Measurements from ENCODE around the gene NDUFAF5. TPM values are rescaled to one million over a fixed set of nuclear protein-coding genes. Genes with fewer than 3 reads are reported as not detected.

NDUFAF5 gene
- total RNA-seq, 1 donor from 2014 or later: 51.2 TPM

GRCh38 chr20:13816757-13817156 lies 31.9 kb downstream of the NDUFAF5 start:
- TF ChIP-seq, protein P1, sequence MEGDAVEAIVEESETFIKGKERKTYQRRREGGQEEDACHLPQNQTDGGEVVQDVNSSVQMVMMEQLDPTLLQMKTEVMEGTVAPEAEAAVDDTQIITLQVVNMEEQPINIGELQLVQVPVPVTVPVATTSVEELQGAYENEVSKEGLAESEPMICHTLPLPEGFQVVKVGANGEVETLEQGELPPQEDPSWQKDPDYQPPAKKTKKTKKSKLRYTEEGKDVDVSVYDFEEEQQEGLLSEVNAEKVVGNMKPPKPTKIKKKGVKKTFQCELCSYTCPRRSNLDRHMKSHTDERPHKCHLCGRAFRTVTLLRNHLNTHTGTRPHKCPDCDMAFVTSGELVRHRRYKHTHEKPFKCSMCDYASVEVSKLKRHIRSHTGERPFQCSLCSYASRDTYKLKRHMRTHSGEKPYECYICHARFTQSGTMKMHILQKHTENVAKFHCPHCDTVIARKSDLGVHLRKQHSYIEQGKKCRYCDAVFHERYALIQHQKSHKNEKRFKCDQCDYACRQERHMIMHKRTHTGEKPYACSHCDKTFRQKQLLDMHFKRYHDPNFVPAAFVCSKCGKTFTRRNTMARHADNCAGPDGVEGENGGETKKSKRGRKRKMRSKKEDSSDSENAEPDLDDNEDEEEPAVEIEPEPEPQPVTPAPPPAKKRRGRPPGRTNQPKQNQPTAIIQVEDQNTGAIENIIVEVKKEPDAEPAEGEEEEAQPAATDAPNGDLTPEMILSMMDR (IDR thresholded peaks at IDR 0.05; ENCODE audit: partially characterized antibody, unreplicated experiment): no peak
- H3K36me3 Mint-ChIP-seq (ENCODE audit: unreplicated experiment): no peaks in the 10 kb centered on the region
- no peak overlapping the region for H3K4me3 Mint-ChIP-seq (ENCODE audit: unreplicated experiment)
- H3K27me3 Mint-ChIP-seq (ENCODE audit: unreplicated experiment): no peaks in the 10 kb centered on the region
- peaks cover 2% of the 10 kb centered on the region for H3K4me1 Mint-ChIP-seq (ENCODE audit: low read depth, unreplicated experiment)
- no peak overlapping the region for H3K27ac Mint-ChIP-seq (ENCODE audit: unreplicated experiment)
- no peak for DNase-seq
- H3K9me3 Mint-ChIP-seq (ENCODE audit: unreplicated experiment): no peaks in the 10 kb centered on the region

DNA sequence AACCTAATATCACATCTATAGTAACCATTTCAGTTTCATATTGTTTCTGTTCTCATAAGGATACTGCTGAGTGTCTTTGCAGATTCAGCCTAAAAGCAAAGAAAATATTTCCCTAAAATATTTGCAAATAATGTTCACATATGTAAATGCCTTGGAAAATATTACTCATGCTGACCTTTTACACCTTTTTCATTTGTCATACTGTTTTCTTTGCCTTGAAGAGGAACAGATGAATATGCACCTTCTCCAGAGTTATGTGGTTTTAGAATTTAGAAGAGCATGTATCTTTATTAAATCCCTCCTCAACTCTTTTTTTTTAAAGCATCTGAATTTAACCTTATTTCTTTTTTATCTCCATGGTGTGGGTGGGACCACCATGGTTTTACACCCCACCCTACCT lies 32.5 kb downstream of the NDUFAF5 start:
- Mint-ChIP-seq H3K4me3 (ENCODE audit: unreplicated experiment) (no peak overlapping the region), H3K27ac (ENCODE audit: unreplicated experiment) (no peak overlapping the region), H3K36me3 (ENCODE audit: unreplicated experiment) (no peaks in the 10 kb centered on the region), H3K9me3 (ENCODE audit: unreplicated experiment) (no peaks in the 10 kb centered on the region), H3K4me1 (ENCODE audit: low read depth, unreplicated experiment) (peaks cover 2% of the 10 kb centered on the region), H3K27me3 (ENCODE audit: unreplicated experiment) (no peaks in the 10 kb centered on the region)
- DNase-seq: no peak
- TF ChIP-seq, protein P1 (IDR thresholded peaks at IDR 0.05; ENCODE audit: partially characterized antibody, unreplicated experiment): no peak

GRCh38 chr20:13819885-13820645 lies 35.2 kb downstream of the NDUFAF5 start:
- Mint-ChIP-seq H3K27ac (ENCODE audit: unreplicated experiment) (no peak overlapping the region), H3K4me1 (ENCODE audit: low read depth, unreplicated experiment) (peaks cover 2% of the 10 kb centered on the region), H3K9me3 (ENCODE audit: unreplicated experiment) (no peaks in the 10 kb centered on the region), H3K36me3 (ENCODE audit: unreplicated experiment) (no peaks in the 10 kb centered on the region), H3K4me3 (ENCODE audit: unreplicated experiment) (no peak overlapping the region), H3K27me3 (ENCODE audit: unreplicated experiment) (peaks cover 2% of the 10 kb centered on the region)
- TF ChIP-seq, protein P1 (IDR thresholded peaks at IDR 0.05; ENCODE audit: partially characterized antibody, unreplicated experiment): peak; percentile 88
- peak; percentile 19 for DNase-seq

GRCh38 chr20:13821876-13822275 lies 37.0 kb downstream of the NDUFAF5 start:
- Mint-ChIP-seq H3K27me3 (ENCODE audit: unreplicated experiment) (peaks cover 2% of the 10 kb centered on the region), H3K4me1 (ENCODE audit: low read depth, unreplicated experiment) (peaks cover 2% of the 10 kb centered on the region), H3K9me3 (ENCODE audit: unreplicated experiment) (no peaks in the 10 kb centered on the region), H3K27ac (ENCODE audit: unreplicated experiment) (no peak overlapping the region), H3K36me3 (ENCODE audit: unreplicated experiment) (no peaks in the 10 kb centered on the region), H3K4me3 (ENCODE audit: unreplicated experiment) (no peak overlapping the region)
- TF ChIP-seq, protein P1 (IDR thresholded peaks at IDR 0.05; ENCODE audit: partially characterized antibody, unreplicated experiment): no peak
- DNase-seq: no peak

GRCh38 chr20:13822459-13822858 lies 37.6 kb downstream of the NDUFAF5 start:
- TF ChIP-seq, protein P1 (IDR thresholded peaks at IDR 0.05; ENCODE audit: partially characterized antibody, unreplicated experiment): no peak
- H3K36me3 Mint-ChIP-seq (ENCODE audit: unreplicated experiment): no peaks in the 10 kb centered on the region
- no peaks in the 10 kb centered on the region for H3K9me3 Mint-ChIP-seq (ENCODE audit: unreplicated experiment)
- DNase-seq: no peak
- peaks cover 2% of the 10 kb centered on the region for H3K4me1 Mint-ChIP-seq (ENCODE audit: low read depth, unreplicated experiment)
- H3K27ac Mint-ChIP-seq (ENCODE audit: unreplicated experiment): no peak overlapping the region
- no peak overlapping the region for H3K4me3 Mint-ChIP-seq (ENCODE audit: unreplicated experiment)
- peaks cover 2% of the 10 kb centered on the region for H3K27me3 Mint-ChIP-seq (ENCODE audit: unreplicated experiment)

All from glutamatergic neuron (in vitro differentiated cells).